Measurements from ENCODE around the gene GEN1. TPM values are rescaled to one million over a fixed set of nuclear protein-coding genes. Genes with fewer than 3 reads are reported as not detected.

Gene GEN1
- total RNA-seq, 1 experiment from 2014 or later: 23.7 TPM

DNA sequence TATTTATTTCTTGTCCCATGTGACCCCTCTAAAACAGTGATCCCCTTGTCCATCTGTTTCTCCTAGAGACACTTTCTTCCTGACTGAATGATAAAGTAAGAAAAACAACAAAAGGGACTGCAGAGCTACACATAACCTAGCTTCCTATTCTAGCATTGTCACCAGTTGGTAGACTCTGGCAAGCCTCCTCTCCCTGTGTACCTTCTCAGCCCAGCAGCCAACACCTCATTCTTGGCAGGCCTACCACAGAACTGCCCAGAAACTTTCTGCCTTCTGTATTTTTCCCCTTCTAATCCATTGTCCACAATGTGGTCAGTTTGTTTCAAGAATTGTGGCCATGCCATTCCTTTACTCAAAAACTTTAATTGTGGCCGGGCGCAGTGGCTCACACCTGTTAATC is 13.7 kb upstream of the GEN1 start:
- Mint-ChIP-seq H3K4me1 (no peaks in the 10 kb centered on the region), H3K4me3 (no peak overlapping the region), H3K9me3 (no peaks in the 10 kb centered on the region), H3K36me3 (peaks cover 58% of the 10 kb centered on the region), H3K27ac (peak overlapping the region; percentile 30; the same call in 1 of the 2 replicates), H3K27me3 (ENCODE audit: low read depth) (no peaks in the 10 kb centered on the region)
- no peak for ATAC-seq
- no peak for DNase-seq (ENCODE audit: low spot score)
- TF ChIP-seq EMX1 (CRISPR knock-in tag; IDR thresholded peaks at IDR 0.05) (no peak), NR1H2 (CRISPR knock-in tag; IDR thresholded peaks at IDR 0.05) (no peak), ZNF317 (CRISPR knock-in tag; IDR thresholded peaks at IDR 0.05; ENCODE audit: borderline replicate concordance, low read depth) (no peak), ZNF416 (CRISPR knock-in tag; IDR thresholded peaks at IDR 0.05) (no peak), MYBL2 (CRISPR knock-in tag; IDR thresholded peaks at IDR 0.05) (no peak), ZBTB21 (CRISPR knock-in tag; IDR thresholded peaks at IDR 0.05; ENCODE audit: borderline replicate concordance) (no peak), MXD4 (CRISPR knock-in tag; IDR thresholded peaks at IDR 0.05; ENCODE audit: borderline replicate concordance) (no peak), ZNF671 (CRISPR knock-in tag; IDR thresholded peaks at IDR 0.05) (no peak), KAT7 (CRISPR knock-in tag; IDR thresholded peaks at IDR 0.05; ENCODE audit: borderline replicate concordance) (no peak), ZNF219 (CRISPR knock-in tag; IDR thresholded peaks at IDR 0.05; ENCODE audit: borderline replicate concordance) (no peak), JAZF1 (CRISPR knock-in tag; IDR thresholded peaks at IDR 0.05) (no peak), NFE2L1 (CRISPR knock-in tag; IDR thresholded peaks at IDR 0.05) (no peak)
- TF ChIP-seq, protein P1, sequence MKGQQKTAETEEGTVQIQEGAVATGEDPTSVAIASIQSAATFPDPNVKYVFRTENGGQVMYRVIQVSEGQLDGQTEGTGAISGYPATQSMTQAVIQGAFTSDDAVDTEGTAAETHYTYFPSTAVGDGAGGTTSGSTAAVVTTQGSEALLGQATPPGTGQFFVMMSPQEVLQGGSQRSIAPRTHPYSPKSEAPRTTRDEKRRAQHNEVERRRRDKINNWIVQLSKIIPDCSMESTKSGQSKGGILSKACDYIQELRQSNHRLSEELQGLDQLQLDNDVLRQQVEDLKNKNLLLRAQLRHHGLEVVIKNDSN (CRISPR knock-in tag; IDR thresholded peaks at IDR 0.05): no peak
- TF ChIP-seq, protein P2, sequence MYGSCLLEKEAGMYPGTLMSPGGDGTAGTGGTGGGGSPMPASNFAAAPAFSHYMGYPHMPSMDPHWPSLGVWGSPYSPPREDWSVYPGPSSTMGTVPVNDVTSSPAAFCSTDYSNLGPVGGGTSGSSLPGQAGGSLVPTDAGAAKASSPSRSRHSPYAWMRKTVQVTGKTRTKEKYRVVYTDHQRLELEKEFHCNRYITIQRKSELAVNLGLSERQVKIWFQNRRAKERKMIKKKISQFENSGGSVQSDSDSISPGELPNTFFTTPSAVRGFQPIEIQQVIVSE (CRISPR knock-in tag; IDR thresholded peaks at IDR 0.05; ENCODE audit: borderline replicate concordance): no peak
- TF ChIP-seq, protein P3, sequence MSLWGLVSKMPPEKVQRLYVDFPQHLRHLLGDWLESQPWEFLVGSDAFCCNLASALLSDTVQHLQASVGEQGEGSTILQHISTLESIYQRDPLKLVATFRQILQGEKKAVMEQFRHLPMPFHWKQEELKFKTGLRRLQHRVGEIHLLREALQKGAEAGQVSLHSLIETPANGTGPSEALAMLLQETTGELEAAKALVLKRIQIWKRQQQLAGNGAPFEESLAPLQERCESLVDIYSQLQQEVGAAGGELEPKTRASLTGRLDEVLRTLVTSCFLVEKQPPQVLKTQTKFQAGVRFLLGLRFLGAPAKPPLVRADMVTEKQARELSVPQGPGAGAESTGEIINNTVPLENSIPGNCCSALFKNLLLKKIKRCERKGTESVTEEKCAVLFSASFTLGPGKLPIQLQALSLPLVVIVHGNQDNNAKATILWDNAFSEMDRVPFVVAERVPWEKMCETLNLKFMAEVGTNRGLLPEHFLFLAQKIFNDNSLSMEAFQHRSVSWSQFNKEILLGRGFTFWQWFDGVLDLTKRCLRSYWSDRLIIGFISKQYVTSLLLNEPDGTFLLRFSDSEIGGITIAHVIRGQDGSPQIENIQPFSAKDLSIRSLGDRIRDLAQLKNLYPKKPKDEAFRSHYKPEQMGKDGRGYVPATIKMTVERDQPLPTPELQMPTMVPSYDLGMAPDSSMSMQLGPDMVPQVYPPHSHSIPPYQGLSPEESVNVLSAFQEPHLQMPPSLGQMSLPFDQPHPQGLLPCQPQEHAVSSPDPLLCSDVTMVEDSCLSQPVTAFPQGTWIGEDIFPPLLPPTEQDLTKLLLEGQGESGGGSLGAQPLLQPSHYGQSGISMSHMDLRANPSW (CRISPR knock-in tag; conservative IDR thresholded peaks at IDR 0.05; ENCODE audit: low read depth): no peak
- TF ChIP-seq, protein P4, sequence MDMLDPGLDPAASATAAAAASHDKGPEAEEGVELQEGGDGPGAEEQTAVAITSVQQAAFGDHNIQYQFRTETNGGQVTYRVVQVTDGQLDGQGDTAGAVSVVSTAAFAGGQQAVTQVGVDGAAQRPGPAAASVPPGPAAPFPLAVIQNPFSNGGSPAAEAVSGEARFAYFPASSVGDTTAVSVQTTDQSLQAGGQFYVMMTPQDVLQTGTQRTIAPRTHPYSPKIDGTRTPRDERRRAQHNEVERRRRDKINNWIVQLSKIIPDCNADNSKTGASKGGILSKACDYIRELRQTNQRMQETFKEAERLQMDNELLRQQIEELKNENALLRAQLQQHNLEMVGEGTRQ (CRISPR knock-in tag; IDR thresholded peaks at IDR 0.05): no peak
- TF ChIP-seq, protein P5, sequence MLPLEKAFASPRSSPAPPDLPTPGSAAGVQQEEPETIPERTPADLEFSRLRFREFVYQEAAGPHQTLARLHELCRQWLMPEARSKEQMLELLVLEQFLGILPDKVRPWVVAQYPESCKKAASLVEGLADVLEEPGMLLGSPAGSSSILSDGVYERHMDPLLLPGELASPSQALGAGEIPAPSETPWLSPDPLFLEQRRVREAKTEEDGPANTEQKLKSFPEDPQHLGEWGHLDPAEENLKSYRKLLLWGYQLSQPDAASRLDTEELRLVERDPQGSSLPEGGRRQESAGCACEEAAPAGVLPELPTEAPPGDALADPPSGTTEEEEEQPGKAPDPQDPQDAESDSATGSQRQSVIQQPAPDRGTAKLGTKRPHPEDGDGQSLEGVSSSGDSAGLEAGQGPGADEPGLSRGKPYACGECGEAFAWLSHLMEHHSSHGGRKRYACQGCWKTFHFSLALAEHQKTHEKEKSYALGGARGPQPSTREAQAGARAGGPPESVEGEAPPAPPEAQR (CRISPR knock-in tag; IDR thresholded peaks at IDR 0.05): no peak
- CTCF ChIA-PET: no interaction called here
- POLR2A ChIA-PET: no interaction called here

DNA sequence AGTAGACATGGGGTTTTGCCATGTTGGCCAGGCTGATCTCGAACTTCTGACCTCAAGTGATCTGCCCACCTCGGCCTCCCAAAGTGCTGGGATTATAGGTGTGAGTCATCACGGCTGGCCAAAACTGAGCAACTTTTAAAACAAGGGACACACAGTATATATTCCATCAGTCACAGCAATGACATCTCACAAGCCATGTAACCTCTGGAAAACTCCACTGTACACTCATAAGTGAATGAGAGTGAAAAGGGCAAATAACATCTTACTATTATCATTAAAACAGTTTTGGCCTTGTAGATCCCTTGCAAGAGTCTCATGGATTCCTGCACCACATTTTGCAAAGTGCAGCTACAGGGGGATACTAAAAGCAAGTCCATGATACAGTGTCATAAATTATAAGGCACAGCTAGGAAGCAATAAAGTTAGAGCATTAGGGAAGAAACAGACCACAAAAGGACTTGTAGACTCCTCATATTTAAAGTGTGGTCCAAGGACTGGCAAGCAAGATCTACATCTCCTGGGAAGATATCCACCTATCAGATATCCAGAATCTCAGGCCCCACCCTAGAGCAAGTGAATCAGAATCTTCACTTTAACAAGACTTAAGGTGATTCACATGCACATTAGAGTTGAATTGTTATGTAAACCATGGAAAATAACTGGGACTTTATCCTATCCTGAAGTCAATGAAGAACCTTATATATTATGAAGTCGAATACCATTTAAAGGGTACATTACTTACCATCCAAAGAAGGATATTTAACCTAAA is 6.1 kb upstream of the GEN1 start:
- CTCF ChIA-PET: no interaction called here
- peak overlapping the region; percentile 7 for H3K4me3 Mint-ChIP-seq

More for the DNA sequence above, 6.1 kb upstream of the GEN1 start:
- no peaks in the 10 kb centered on the region for H3K27me3 Mint-ChIP-seq (ENCODE audit: low read depth)
- H3K4me1 Mint-ChIP-seq: peaks cover 46% of the 10 kb centered on the region
- POLR2A ChIA-PET: no interaction called here
- peak; percentile 93 for ATAC-seq
- TF ChIP-seq ELF4 (CRISPR knock-in tag; IDR thresholded peaks at IDR 0.05; ENCODE audit: low read depth) (no peak), TEAD1 (CRISPR knock-in tag; IDR thresholded peaks at IDR 0.05) (peak; percentile 41; the same call in 1 of the 2 replicates), NR3C1 (CRISPR knock-in tag; conservative IDR thresholded peaks at IDR 0.05; ENCODE audit: low read depth) (no peak)
- TF ChIP-seq, protein P6, sequence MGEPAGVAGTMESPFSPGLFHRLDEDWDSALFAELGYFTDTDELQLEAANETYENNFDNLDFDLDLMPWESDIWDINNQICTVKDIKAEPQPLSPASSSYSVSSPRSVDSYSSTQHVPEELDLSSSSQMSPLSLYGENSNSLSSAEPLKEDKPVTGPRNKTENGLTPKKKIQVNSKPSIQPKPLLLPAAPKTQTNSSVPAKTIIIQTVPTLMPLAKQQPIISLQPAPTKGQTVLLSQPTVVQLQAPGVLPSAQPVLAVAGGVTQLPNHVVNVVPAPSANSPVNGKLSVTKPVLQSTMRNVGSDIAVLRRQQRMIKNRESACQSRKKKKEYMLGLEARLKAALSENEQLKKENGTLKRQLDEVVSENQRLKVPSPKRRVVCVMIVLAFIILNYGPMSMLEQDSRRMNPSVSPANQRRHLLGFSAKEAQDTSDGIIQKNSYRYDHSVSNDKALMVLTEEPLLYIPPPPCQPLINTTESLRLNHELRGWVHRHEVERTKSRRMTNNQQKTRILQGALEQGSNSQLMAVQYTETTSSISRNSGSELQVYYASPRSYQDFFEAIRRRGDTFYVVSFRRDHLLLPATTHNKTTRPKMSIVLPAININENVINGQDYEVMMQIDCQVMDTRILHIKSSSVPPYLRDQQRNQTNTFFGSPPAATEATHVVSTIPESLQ (CRISPR knock-in tag; IDR thresholded peaks at IDR 0.05): no peak
- TF ChIP-seq, protein P7, sequence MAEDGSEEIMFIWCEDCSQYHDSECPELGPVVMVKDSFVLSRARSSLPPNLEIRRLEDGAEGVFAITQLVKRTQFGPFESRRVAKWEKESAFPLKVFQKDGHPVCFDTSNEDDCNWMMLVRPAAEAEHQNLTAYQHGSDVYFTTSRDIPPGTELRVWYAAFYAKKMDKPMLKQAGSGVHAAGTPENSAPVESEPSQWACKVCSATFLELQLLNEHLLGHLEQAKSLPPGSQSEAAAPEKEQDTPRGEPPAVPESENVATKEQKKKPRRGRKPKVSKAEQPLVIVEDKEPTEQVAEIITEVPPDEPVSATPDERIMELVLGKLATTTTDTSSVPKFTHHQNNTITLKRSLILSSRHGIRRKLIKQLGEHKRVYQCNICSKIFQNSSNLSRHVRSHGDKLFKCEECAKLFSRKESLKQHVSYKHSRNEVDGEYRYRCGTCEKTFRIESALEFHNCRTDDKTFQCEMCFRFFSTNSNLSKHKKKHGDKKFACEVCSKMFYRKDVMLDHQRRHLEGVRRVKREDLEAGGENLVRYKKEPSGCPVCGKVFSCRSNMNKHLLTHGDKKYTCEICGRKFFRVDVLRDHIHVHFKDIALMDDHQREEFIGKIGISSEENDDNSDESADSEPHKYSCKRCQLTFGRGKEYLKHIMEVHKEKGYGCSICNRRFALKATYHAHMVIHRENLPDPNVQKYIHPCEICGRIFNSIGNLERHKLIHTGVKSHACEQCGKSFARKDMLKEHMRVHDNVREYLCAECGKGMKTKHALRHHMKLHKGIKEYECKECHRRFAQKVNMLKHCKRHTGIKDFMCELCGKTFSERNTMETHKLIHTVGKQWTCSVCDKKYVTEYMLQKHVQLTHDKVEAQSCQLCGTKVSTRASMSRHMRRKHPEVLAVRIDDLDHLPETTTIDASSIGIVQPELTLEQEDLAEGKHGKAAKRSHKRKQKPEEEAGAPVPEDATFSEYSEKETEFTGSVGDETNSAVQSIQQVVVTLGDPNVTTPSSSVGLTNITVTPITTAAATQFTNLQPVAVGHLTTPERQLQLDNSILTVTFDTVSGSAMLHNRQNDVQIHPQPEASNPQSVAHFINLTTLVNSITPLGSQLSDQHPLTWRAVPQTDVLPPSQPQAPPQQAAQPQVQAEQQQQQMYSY (CRISPR knock-in tag; IDR thresholded peaks at IDR 0.05): peak; percentile 70
- peak overlapping the region; percentile 55 for H3K27ac Mint-ChIP-seq
- no peak for DNase-seq (ENCODE audit: low spot score)
- peaks cover 23% of the 10 kb centered on the region for H3K36me3 Mint-ChIP-seq
- H3K9me3 Mint-ChIP-seq: no peaks in the 10 kb centered on the region

Measured in WTC11 (cell line).